ENCODE data around the gene UBE2G1.
"Not testable (repeated sequence)": the region's sequence is repeated elsewhere in the genome, so short reads cannot be mapped to it uniquely, and the experiment has no call there.

UBE2G1 gene

DNA sequence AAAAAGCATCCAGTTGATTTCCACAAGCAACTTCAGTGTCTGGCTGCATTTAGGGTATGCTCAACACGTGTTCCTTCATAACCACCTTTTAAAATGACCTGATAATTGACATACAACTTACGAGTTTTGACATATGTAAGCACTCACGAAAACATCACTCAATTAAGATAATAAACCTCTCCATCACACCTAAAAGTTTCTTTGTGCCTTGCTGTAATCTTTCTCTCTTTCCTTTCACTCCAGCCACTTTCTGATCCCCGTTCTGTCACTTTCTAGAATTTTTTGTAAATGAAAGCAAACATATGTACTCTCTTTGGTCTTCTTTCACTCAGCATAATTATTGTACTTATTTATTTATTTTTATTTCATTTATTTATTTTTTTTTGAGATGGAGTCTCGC, 20.7 kb upstream of the UBE2G1 start:
- no peak overlapping the region for H3K4me3 ChIP-seq (ENCODE audit: low read depth, low read length)
- TF ChIP-seq, protein P1, sequence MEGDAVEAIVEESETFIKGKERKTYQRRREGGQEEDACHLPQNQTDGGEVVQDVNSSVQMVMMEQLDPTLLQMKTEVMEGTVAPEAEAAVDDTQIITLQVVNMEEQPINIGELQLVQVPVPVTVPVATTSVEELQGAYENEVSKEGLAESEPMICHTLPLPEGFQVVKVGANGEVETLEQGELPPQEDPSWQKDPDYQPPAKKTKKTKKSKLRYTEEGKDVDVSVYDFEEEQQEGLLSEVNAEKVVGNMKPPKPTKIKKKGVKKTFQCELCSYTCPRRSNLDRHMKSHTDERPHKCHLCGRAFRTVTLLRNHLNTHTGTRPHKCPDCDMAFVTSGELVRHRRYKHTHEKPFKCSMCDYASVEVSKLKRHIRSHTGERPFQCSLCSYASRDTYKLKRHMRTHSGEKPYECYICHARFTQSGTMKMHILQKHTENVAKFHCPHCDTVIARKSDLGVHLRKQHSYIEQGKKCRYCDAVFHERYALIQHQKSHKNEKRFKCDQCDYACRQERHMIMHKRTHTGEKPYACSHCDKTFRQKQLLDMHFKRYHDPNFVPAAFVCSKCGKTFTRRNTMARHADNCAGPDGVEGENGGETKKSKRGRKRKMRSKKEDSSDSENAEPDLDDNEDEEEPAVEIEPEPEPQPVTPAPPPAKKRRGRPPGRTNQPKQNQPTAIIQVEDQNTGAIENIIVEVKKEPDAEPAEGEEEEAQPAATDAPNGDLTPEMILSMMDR (IDR thresholded peaks at IDR 0.05; ENCODE audit: low read depth, low read length): no peak

DNA sequence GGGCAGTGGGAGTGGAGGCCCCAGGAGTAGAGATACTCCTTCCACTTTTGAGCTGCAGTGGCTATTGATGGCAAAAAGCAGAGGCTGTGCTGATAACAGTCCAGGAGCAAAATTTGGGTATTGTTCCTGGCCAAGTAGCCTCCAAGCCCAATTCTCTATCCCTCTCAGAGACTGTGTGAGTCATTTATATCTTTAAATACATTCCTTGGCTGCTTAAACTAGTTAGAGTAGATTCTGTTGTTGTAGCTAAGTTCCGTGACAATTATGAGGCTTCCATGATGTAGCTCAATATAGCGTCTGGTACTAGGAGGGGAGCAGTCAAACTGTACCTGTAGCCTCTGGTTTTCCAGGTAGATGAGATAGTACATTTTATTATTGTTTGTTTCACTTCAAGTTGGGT, 19.9 kb upstream of the UBE2G1 start:
- TF ChIP-seq, protein P1 (IDR thresholded peaks at IDR 0.05; ENCODE audit: low read depth, low read length): no peak
- no peak overlapping the region for H3K4me3 ChIP-seq (ENCODE audit: low read depth, low read length)

DNA sequence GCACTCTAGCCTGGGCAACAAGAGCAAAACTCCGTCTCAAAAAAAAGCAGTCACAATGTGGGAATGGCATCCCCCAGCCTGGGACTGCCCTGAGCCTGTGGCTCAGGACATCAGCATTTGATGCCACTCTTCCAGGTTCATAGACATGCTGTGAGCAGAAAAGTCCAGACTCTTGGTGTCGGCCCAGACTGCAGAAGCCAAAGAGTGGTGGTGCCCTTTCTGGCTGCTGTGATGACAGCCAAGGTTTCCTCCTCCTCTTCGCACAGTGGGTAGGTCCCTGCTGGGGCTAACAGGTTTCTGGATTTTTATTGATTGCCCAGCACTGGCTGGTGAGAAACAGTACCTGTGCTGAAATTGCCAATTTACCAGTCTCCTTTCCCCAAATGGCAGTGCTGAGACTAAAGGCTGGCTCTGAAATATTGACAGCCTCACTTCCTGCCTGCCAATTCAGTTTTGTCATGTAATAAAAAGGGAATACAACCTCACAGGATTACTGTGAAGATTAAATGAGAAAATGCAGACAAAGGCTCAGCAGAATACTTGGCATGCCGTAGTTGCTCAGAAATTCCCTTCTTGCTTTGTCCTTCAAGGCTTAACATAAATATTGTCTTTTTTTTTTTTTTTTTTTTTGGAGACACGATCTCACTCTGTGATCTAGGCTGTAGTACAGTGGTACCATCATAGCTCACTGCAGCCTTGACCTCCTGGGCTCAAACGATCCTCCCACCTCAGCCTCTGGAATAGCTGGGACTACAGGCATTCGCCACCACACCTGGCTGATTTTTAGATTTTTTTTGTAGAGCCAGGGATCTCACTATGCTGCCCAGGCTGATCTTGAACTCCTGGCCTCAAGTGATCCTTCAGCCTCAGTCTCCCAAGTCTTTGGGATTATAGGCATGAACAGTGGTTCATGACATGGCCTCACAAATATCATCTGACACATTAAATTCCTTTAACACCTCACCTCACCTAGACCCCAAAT, 15.5 kb upstream of the UBE2G1 start:
- TF ChIP-seq, protein P1 (IDR thresholded peaks at IDR 0.05; ENCODE audit: low read depth, low read length): no peak
- H3K4me3 ChIP-seq (ENCODE audit: low read depth, low read length): no peak overlapping the region

DNA sequence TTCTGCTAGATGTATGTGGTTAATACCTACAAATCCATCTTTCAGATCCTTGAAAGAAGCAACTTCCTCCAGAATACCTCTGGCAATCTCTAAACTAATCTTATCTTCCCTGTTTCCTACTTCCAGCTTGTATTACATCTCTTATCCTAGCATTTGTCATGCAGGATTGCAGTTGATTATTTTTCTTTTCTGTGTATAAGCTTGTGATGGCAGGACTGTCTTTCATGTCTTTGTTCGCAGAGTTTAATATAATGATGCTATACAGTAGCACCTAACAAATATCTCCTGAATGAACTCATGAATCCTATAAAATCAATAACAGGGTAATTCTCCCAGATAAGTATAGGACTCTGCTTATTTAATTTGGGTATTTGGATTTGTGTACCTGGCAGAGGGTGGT, 12.2 kb upstream of the UBE2G1 start:
- TF ChIP-seq, protein P1 (IDR thresholded peaks at IDR 0.05; ENCODE audit: low read depth, low read length): no peak
- no peak overlapping the region for H3K4me3 ChIP-seq (ENCODE audit: low read depth, low read length)

DNA sequence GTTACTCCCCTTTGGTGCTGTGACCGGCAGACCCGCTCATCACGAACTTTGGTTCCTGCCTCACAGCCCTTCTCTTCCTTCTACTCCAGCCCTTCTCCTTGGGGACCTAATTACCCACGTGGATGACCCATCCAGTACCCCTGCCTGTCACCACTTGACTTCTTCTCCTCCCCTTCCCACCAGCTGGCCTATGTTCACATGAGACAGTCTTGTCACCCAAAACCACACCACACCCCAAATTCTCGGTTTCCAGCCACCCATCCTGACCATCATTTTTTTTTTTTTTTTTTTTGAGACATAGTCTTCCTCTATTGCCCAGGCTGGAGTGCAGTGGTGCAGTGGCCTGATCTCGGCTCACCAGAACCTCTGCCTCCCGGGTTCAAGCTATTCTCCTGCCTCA, 10.8 kb upstream of the UBE2G1 start:
- not testable (repeated sequence) for H3K4me3 ChIP-seq (ENCODE audit: low read depth, low read length)

DNA sequence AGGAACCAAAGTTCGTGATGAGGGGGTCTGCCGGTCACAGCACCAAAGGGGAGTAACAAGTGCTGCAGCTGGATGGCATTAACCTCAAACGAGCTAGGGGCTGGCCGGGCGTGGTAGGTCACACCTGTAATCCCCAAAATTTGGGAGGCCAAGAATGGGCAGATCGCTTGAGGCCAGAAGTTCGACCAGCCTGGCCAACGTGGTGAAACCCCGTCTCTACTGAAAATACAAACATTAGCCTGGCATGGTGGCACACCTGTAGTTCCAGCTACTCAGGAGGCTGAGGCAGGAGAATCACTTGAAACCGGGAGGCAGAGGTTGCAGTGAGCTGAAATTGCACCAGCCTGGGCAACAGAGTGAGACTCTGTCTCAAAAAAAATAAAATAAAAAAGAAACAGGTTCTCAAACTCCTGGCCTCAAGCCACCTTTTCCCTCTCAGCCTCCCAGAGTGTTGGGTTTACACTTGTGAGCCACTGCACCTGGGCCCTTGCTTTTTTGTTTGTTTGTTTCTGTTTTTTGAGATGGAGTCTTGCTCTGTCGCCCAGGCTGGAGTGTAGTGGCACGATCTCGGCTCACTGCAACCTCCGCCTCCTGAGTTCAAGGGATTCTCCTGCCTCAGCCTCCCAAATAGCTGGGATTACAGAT, 9.4 kb upstream of the UBE2G1 start:
- not testable (repeated sequence) for H3K4me3 ChIP-seq (ENCODE audit: low read depth, low read length)

DNA sequence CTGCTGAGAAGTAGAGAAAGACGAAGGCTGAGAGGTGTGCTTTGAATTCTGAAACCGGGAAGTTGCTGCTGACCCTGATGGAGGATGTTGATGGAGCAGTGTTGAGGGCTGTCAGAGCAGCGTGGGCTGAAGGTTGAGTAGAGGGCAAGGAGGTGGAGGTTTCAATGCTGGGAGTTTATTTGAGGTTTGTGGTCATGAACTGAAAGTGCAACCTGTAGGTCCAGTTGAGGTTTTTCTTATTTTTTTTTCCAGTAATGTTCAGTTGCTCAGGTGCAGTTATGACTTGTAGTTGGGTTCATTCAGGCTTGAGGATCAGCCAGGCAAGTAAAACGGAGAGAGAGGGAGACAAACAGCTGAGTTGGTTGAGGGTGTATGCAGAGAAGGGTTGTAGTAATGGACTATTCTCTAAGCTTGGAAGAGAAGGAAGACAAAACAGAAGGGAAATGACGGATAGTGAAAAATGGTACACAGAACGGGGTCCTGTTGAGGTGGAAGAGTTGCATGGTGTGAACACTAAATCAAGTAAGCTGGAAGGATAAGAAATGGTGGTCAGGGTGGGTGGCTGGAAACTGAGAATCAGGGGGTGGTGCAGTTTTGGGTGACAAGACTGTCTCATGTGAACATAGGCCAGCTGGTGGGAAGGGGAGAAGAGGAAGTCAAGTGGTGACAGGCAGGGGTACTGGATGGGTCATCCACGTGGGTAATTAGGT, 8.7 kb upstream of the UBE2G1 start:
- TF ChIP-seq, protein P1 (IDR thresholded peaks at IDR 0.05; ENCODE audit: low read depth, low read length): no peak
- H3K4me3 ChIP-seq (ENCODE audit: low read depth, low read length): no peak overlapping the region
